ENCODE data around the gene ADSL.
A peak's percentile ranks its signal among the peaks of the same experiment; 100 is the strongest.
"Not testable (repeated sequence)": the region's sequence is repeated elsewhere in the genome, so short reads cannot be mapped to it uniquely, and the experiment has no call there.

Gene ADSL

DNA sequence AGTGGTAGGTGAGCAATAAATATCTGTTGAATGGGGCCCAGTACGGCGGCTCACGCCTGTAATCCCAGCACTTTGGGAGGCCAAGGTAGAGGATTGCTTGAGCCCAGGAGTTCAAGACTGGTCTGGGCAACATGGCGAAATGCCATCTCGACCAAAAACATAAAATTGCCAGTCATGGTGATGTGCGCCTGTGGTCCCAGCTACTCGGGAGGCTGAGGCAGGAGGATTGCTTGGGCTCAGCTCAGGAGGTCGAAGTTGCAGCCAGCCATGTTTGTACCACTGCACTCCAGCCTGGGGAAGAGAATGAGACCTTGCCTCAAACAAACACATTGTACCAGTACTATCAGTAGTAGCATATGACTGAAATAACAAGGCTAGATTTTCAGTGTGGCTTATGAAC is 28.3 kb downstream of the ADSL start:
- no peak for DNase-seq (ENCODE audit: low read depth)

DNA sequence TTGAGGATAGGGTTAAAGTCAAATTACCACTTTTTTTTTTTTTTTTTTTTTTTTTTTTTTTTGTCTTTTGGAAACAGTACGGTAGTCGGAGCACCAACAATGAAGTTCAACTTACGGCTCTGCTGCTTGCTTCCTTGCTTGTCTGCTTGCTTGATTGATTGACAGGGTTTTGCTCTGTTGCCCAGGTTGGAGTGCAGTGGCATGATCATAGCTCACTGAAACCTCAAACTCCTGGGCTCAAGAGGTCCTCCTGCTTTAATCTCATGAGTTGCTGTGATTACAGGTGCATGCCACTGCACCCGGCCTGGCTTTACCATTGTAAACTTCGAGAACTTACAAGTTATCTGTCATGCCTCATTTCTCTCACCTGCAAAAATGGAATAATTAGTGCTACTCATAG is 29.8 kb downstream of the ADSL start:
- DNase-seq (ENCODE audit: low read depth): no peak

DNA sequence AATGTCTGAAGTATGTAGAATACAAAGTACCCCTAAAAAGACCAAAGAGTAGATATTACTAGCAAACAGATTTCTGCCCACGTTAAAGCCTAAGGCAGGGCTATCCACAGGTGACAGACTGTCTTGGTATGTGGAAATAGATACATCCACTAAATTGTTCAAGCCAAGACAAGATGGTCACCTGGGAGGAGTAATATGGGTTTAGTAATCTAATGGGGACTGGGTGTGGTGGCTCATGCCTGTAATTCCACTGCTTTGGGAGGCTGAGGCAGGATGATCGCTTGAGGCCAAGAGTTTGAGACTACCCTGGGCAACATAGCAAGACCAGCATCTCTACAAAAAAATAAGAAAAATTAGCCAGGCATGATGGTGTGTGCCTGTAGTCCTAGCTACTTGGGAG is 31.6 kb downstream of the ADSL start:
- DNase-seq (ENCODE audit: low read depth): no peak

DNA sequence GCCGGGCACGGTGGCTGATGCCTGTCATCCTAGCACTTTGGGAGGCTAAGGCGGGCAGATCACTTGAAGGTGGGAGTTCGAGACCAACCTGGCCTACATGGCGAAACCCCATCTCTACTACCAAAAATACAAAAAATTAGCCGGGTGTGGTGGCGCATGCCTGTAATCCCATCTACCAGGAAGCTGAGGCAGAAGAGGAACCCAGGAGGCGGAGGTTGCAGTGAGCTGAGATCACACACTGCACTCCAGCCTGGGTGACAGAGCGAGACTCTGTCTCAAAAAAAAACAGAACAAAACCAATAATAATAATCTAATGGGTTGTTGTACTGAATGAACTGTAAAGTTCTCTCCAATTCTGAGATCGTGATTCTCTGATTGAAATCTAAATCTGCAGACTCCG is 32.1 kb downstream of the ADSL start:
- not testable (repeated sequence) for DNase-seq (ENCODE audit: low read depth)

DNA sequence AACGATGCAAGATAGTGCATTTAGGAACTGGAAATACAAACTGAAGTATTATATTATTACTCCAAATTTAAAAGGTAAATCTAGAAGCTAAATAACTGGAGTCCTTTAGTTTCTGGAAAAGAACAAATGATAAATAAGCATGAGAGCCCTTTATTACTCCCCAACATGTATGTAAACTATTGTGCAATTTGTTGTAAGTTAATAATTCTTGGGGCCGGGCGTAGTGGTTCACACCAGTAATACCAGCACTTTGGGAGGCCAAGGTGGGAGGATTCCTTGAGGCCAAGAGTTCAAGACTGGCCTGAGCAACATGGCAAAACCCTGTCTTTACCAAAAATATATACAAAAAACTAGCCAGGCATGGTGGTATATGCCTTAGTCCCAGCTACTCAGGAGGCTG is 35.2 kb downstream of the ADSL start:
- no peak for DNase-seq (ENCODE audit: low read depth)

DNA sequence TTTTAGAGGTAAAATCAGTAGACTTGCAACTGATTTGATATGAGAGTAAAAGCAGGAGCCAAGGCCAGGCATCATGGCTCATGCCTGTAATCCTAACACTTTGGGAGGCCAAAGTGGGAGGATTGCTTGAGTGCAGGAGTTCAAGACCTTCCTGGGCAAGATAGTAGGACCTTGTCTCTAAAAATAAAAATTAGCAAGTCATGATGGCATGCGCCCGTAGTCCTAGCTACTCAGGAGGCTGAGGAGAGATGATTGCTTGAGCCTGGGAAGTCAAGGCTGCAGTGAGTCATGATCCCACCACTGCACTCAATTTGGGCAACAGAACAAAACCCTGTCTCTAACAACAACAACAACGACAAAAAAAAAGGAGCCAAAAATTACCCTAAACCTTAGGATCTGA is 37.6 kb downstream of the ADSL start:
- DNase-seq (ENCODE audit: low read depth): peak; percentile 44

DNA sequence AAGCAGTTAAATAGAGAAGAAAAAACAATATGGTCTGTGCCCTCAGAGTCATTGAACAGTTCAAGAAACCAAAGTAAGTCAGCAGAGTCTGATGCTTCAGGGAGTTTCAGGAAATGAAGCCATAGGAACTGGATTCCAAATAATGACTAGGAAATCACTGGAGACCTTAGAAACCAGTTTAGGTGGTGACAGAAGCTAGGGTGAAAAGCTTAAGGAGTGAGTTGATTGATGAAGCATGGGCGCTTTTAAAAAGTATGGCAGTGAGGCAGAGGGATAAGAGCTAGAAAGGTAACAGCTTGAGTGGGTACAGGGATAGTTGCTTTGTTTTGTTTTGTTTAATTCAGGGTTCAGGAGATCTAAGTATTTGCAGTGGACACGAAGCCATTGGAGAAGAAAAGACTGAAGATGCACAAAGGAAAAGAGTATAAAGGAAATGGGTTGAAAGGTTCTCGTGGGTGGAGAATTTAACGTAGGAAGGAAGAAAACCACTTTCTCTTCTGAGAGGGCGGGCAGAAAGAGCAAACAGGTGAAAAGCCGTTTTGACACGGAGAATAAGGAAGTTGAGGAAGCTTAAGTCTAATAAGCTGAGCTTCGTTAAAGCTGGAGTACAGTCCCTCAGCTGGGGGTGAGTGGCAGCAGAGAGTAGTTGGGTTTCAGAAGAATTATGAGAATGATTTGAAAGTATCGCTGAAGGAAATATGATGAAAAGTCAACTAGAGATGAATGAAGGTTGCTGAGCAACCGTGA is 38.9 kb downstream of the ADSL start:
- DNase-seq (ENCODE audit: low read depth): no peak

DNA sequence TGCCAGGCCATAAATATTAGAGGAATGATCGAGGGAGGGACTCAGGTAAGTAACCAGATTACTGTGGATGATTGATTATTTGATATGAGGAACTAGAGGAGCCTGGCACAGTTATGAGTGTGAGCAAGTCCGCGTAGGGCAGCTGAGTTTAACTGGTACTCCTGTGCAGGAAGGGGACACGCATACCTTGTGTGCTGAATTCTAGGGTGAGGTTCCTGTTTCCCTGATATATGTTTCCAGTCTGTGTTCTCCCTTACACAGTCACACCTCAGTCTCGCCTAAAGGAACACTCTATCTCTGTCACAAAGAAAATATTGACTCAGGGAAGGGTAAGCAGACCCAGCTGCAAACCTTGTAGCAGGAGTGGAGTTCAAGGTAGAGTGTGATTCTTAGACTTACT is 41.4 kb downstream of the ADSL start:
- no peak for DNase-seq (ENCODE audit: low read depth)

DNA sequence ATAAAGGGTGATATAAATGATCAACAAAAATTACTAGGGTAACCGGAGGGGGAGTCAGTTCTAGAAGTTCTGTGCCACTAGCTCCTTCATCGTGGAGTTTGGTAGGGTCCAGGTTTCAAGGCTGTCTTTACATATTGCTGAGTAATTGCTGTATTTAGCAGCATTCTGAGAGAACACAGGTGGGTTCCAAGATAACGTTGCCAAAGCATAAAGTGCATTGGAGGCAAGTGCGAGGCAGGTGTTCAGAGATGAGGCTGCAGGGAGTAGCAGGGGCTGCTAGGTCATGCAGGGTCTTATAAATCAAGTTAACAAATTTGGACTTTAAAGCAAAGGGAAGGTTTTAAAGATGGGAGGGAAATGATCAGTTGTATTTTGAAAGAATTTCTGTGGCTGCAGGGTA is 41.9 kb downstream of the ADSL start:
- no peak for DNase-seq (ENCODE audit: low read depth)

DNA sequence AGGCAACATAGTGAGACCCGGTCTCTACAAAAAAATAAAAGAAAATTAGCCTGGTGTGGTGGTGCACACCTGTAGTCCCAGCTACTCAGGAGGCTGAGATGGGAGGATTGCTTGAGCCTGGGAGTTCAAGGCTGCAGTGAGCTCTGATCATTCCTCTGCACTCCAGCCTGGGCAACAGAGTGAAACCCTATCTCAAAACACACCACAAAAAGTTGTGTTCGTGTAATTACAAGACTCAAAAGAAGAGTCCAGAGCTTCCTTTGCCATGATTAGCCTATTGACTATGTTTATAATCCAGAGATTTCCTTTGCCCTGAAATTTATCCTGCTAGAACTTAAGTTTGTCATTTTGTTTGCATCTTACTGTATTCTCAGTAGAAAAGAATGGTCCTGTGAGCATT is 45.1 kb downstream of the ADSL start:
- DNase-seq (ENCODE audit: low read depth): no peak

DNA sequence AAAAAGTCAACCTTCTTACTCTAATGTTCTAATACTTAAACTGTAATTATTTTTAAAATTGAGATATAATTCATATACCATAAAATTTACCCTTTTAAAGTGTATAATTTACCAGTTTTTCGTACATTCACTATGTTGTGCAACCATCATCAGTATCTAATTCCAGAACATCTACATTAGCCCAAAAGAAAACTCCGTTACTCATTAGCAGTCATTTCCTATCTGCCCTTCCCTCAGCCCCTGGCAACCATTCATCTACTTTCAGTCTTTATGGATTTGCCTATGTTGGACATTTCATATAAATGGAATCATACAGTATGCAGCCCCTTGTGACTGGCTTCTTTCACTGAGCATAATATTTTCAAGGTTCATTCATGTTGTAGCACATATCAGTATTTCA is 46.3 kb downstream of the ADSL start:
- no peak for DNase-seq (ENCODE audit: low read depth)

DNA sequence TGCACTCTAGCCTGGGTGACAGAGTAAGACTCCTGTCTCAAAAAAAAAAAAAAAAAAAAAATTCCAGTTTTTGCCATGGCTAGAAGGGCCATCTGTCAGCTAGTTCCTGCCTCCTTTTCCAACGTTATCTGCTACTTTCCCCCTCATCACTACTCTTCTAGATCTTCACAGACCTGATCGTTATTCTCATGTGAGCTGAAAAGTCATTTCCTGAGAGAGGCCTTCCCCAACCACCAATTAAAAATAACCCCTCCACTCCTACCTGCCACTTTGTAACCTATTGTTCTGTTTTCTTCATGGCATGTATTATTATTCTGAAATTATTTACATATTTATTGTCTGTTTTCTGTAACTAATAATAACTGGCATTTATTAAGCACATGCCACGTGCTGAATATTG is 48.3 kb downstream of the ADSL start:
- no peak for DNase-seq (ENCODE audit: low read depth)

DNA sequence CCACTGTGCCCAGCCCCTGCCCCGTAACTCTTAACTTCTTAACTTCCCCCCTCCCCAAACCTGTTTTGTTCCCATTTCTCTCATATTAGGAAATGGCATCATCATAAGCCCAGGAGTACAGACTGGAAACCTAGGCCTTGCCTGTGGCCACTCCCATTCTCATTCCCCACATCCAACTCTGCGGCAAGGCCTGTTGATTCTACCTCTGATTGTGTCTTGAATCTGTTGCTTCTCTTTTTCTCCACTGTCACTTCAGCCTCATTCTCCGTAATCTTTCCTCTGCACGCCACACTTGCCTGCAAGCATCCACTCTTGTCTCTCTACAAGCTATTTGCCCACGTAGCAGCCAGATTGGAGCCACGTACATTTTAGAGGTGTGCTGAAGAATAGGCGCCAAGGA is 49.3 kb downstream of the ADSL start:
- no peak for DNase-seq (ENCODE audit: low read depth)

DNA sequence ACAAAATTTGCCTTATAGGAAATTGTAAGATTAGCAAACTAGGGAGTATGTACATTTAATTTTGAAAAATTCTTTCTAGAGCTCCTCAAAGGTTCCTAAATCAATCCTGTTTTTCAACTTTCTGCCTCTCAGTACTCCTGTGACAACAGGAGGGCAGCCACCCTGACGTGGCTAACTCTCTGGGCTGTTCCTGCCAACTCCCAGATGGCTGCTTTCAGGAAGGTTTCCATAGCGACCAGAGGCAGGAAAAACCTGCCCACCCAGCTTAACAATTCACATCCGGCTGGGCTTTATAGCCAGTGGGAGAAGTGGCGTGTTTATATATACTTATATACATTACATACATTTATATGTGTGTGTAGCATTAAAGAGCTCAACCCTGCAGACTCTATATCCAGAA is 50.6 kb downstream of the ADSL start:
- DNase-seq (ENCODE audit: low read depth): no peak

DNA sequence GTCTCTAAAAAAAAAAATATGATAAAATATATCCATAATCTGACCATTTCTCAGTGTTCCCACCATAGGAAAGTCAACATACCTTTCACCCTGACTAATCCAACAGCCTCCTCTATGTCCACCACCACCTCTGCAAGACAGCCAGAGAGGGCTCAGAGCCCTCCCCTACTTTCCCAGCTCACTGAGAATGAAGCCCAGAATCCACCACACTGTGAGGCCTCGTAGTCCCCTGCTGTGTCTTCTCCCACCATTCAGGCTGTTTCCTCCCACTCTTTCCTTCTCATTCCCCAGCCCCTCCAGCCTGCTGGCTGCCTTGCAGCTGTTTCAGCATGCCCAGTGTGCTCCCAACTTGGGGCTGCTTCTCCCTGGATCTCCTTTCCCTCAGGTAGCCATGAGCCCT is 51.1 kb downstream of the ADSL start:
- no peak for DNase-seq (ENCODE audit: low read depth)

DNA sequence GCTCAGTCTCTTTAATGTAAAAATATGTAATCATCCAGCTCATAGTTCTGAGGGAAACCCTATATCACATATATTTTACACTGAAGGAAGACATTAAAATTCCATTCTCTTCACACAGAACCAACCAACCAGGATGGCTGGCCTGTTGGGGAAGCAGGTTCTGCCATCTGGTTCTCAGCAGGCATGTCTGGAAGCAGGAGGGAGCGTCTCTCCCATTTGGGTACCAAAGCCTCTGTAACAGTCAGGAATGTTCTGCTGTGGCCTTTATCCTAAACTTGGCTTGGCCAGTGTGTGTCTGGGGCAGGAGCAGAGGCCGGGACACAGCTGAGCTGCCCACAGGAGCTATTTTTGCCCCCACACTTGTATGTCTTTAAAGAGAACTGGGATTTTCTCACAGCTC is 53.3 kb downstream of the ADSL start:
- DNase-seq (ENCODE audit: low read depth): no peak

DNA sequence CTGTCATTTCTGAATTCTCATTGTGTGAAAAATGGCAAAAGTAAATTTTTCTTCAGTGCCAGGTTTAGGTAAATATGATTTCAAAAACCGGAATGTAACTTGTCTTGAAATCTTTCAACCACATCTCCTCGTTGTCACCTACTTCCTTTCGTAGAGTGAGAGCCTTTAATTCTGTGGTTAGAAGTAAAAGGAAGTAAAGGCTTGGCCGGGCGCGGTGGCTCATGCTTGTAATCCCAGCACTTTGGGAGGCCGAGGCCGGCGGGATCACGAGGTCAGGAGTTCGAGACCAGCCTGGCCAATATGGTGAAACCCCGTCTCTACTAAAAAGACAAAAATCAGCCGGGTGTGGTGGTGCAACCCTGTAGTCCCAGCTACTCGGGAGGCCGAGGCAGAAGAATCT is 53.9 kb downstream of the ADSL start:
- DNase-seq (ENCODE audit: low read depth): no peak

DNA sequence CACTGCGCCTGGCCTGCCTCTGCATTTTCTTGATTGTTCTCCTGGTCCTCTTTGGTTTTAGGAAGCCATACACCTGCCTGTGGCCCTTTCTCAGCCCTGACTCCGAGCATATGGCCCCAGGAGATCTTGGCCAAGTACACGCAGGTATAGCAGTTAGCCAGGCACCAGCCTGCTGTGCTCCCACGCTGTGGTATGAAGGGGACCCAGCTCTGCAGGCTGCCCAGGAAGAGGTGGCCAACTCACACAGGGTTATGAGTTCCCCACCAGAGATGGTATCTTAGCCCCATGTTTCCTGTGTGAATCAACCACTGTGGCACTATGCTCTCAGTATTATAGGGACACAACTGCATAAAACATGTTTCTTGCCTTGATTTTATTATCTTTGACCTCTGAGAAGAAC is 55.2 kb downstream of the ADSL start:
- DNase-seq (ENCODE audit: low read depth): no peak

DNA sequence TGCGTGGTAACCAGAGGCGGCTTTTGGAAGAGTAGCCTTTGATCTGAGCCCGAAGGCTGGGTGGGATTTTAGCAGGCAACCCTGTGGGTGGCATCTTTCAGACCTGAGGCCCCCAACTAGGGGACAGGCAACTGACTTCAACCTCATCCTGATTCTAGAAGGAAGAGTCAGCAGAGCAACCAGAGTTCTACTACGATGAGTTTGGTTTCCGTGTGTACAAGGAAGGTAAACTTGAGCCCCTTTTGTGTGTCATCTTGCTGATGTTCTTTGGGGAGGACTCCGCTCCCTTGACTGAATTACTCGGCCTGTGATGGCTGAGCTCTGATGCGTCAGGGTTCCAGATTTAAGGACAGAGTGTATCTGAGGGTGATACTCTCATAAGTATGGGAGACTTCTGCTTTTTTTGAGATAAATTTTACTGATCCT is 55.7 kb downstream of the ADSL start:
- no peak for DNase-seq (ENCODE audit: low read depth)

DNA sequence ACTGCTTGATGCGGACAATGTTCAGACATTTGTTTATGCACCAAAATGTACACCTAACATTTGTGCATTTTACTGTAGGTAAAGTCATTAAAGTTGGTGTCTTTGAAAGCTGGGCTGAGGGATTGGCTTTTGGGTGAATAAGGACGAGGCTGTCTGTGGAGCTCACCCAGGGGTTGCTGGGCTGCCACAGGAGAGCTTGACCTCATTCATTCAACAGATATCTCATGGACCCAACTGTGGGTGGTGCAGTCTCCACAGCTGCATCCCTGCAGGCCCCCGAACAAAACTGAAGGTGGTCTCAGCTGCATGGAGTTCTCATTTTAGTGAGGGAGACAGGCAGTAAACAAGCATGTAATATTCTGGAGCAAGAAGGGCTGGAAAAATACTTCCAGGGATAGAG is 56.8 kb downstream of the ADSL start:
- no peak for DNase-seq (ENCODE audit: low read depth)

DNA sequence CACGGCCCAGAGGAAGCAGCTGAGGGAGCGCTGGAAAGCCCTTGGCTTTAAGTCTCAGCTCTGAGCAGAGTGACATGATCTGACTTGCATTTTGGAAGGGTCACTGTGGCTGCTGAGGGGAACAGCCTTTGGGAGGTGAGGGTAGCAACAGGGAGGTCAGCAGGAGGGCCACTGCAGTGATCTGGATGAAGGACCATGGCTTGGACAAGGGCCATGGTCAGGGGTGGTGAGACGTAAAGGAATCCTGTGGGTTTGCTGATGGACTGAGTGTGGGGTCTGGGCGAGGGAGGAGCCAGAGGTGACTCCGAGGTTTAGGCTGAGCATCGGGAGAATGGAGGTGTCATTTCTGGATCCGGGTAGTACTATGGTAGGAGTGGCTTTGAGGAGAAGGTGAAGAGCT is 57.4 kb downstream of the ADSL start:
- no peak for DNase-seq (ENCODE audit: low read depth)

DNA sequence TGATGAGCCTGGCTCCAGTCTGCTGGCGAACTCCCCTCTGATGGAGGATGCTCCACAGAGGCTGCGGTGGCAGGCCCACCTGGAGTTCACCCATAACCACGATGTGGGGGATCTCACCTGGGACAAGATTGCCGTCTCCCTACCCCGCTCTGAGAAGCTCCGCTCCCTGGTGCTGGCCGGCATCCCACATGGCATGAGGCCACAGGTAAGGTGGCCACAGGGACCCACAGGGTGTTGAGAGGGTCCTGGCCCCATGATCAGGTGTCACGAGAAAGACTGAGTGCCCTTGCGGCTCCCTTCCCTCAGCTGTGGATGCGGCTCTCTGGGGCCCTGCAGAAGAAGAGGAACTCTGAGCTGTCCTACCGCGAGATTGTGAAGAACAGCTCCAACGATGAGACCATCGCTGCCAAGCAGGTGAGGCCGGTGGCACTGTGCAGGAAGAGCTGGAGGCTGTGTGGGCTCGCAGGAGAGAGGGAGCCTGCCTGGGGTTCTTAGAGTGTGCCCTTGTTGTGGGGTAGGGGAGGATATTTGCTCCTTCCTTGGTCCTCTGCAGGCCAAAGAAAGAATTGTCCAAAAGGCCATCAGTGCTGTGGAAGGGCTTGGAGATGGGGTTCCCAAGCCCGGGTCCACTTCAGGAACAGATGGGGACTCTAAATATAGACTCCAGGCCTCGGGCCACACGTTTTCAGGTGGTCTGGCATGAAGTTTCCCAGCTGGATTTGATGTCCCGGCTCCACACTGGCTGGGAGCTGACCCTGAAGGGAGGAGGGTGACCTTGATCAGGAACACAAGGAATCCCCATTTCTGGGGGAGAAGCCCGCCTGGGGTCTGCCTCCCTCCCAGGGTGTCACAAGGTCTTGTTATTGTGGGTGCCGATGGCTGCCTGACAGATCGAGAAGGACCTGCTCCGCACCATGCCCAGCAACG is 58.2 kb downstream of the ADSL start:
- no peak for DNase-seq (ENCODE audit: low read depth)

All from GM04504 (cell line).